Stimulated activated CD4-positive, alpha-beta T cell treated with anti-CD3 and anti-CD28 coated beads, Interleukin-15, amount 100 ng/mL, for 48 hours (primary cell): ENCODE data around the gene GPR55.
A peak's percentile ranks its signal among the peaks of the same experiment; 100 is the strongest.

Experiments
- DNase-seq, 2 donors: peaks; one replicate each; pipeline ENCODE4 v3.0.0-alpha.2; 2020; ENCODE audit warnings: low read depth in 2 of 2

GPR55 gene

GRCh38 chr2:230919240-230919639 lies 5.8 kb downstream of the GPR55 start:
- DNase-seq = no peak

- DNase-seq = no peak
These were observed 8.8 kb downstream of the GPR55 start for GRCh38 chr2:230916218-230916617.

GRCh38 chr2:230915319-230915718 lies 9.7 kb downstream of the GPR55 start:
- DNase-seq = no peak

GRCh38 chr2:230914886-230915285 lies 10.2 kb downstream of the GPR55 start:
- DNase-seq = no peak

GRCh38 chr2:230913406-230914143 lies 11.5 kb downstream of the GPR55 start:
- no peak for DNase-seq

DNA sequence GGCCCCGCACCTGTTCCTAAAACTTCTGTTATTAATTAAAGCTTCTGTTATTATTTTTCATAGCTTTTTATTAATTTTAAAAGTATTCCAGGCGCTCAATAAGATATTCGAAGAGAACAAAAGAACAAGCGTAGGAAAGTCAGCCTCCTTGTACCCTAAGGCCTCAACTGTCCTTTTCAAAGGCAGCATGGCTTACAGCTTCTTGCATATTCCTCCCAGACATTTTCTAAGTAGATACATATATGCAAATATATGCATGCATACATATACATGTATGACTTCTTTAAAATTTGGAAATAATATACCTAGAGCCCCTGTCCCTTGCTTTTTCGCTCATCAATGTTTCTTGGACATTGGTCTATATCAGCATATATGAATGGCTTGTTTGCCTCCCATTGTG lies 12.3 kb downstream of the GPR55 start:
- DNase-seq = no peak

GRCh38 chr2:230912046-230912445 lies 13.0 kb downstream of the GPR55 start:
- DNase-seq = no peak

- no peak for DNase-seq
These were observed 14.4 kb downstream of the GPR55 start for GRCh38 chr2:230910546-230911177.

DNA sequence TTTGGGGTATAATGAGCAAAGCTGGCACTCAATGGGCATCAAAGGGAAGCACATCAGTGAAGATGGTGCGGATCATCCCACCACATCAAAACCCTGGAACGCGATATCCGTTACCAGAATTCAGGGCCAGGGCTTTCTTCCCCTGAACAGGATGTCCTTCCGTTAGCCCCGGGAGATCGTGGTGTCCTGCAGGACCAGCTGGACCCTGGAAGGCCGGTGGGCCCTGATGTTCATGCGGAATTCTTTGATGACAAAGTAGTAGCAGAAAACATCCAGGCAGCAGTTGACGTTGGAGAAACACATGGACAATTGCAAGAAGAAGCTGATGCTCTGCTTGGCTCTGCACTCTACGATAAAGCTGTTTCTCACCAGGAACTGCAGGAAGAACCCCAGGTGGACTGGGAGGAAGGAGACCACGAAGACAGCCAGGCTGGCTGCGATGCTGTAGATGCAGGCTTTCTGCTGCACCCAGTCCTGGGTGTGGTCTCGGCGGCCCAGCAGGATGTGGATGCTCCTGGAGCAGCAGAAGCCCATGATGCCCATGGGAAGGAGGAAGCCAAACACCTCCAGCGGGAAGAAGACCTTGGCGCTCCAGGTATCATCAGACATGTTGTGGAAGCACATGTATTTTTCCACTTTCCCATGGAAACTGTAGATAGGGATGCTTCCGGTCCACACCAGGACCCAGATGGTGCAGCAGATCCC lies 15.0 kb downstream of the GPR55 start:
- DNase-seq = no peak

DNA sequence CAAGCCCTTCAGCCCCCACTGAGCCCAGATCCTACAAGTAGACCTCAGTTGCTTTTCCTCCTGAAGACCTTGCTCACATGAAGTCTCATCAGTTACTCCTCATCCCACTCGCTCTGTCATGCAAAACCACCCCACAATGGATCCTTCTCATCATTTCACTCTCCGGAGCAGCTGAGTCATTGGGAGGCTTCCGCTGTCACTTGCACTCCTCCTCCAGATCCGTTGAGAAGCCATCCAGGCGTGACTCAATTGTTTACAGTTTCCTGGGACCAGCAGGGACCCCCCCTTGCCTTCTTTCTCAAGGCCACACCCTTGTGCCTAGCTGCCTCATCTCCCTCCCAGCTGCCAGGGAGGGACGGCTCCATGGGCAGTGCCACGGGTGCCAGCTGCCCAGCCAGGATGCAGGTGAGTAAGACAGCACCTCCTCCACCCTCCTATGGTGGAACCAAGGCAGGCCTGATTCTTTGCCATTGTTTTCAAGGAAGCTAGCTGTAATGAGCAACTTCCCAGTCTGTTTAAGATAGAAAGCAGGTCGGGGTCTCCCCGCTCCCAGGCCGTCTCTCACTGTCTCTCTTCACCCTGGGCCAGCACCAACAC lies 16.3 kb downstream of the GPR55 start:
- peak; percentile 63 to 75 for DNase-seq

DNA sequence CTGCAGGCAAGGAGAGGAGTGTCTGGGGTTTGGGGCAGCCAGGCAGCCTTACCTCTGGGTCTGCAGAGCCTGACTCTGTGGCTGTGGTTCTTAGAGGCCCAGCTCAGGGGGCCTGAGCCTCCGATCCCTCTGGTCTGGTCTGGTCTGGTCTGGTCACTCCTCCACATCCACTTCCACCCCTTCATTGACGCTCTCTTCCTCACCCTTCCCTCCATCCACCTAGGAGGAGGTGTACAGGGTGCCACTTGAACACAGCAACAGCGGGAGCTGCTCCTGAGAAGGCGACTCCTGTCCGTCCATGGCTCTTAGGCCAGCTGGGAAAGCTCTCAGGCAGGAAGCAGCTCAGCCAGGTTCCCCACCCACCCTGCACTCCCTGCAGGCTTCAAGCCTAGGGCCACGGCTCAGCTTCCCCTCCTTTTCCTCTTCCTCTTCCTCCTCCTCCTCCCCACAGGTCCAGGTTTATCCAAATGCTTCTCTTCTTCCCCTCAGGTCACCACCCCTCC lies 16.9 kb downstream of the GPR55 start:
- DNase-seq = no peak

- DNase-seq = no peak
These were observed 17.5 kb downstream of the GPR55 start for GRCh38 chr2:230907361-230908091.

DNA sequence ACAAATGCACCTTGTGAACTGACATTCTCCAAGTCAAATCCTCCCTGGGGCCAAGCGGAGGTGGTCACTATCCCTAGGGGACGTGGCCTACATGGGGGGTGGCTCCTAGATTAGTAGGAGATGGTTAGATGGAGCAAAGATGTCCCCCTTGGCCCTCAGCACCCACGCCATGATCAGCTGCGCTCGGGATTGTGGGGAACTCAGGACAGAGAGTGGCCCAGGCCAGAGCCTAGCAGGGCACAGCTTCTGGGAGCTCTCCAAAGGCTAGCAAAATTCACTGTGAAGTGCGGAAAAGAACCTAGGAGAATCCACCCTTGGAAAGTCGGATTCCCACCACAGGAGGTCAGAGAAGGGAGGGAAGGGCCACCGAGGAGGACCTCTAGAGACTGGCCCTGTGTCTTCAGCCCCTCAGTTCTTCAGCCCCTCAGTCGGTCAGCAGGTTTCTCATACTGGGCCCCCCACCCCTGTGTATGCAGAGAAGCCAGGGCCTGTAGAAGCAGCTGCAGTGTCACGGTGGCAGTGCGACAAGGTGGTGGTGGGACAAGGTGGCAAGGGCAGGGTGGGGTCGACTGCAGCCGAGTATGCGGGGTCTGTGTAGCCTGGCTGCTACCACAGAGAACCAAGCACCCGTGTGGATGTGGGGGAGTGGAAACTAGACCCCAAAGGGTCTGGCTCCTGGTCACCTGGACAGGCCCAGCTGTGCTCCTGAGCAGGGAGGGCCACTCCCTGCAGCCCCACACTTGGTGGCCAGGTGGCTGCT lies 18.4 kb downstream of the GPR55 start:
- no peak for DNase-seq

- peak; percentile 85 to 90 for DNase-seq
These were observed 19.3 kb downstream of the GPR55 start for GRCh38 chr2:230905448-230906421.

DNA sequence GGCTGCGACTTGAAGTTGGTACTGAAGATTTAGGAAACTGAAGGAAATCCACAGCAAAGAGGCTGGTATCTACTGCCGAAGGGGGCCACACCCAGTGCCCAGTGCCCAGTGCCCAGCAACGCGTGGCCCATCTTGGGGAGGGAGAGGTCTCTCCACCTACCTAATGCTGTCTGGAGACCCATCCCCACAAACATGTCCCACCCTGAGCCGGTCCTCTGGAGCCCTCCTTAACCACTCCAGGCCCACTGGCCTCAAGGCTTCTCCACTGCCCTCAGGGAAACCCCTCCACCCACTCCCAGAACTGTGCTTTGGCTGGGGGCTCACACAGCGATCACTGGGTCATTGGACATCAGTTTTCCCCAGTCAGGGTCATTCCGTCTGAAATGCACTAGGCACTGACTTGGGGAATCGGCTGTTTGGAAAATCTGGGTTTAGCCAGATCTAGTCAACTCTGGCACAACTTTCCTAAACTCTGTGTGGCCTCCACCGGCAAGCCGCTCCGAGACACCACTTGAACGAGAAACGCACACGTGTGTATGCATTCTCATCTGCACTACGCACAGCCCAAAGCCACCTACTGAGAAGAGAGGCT lies 20.1 kb downstream of the GPR55 start:
- no peak for DNase-seq

DNA sequence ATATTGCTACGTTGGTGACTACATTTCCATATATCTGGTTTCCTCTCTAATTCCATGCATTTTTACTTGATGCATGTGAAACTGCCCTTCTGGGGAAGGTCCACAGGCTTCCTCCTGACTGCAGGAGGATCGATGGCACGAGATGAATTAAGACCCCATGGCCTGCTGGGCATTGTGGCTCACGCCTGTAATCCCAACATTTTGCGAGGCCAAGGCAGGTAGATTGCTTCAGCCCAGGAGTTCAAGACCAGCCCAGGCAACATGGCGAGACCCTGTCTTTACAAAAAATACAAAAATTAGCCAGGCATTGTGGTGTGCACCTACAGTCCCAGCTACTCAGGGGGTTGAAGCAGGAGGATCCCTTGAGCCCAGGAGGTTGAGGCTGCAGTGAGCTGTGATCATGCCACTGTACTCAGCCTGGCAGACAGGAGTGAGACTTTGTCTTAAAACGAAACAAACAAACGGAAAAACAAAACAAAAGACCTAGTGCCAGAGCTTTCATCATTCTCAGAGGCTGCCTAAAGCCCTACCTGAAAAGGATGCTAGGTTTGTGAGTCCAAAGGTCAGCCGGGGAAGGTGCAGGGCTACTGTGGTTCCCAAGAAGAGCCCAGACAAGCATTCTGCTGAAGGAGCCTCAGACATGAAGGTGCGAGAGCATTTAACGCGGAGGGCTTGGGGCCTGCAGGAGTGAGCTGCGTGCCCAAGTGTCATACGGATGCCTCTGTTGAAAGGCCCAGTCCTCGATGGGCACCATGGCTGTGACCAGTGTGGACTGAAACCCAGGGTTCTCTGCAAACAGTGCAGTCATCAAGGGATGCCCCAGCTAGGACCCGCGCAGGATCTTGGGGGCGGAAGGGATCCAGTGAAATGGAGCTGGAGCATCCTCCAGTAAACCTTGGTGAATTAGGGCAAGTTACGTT lies 21.6 kb downstream of the GPR55 start:
- DNase-seq = no peak

DNA sequence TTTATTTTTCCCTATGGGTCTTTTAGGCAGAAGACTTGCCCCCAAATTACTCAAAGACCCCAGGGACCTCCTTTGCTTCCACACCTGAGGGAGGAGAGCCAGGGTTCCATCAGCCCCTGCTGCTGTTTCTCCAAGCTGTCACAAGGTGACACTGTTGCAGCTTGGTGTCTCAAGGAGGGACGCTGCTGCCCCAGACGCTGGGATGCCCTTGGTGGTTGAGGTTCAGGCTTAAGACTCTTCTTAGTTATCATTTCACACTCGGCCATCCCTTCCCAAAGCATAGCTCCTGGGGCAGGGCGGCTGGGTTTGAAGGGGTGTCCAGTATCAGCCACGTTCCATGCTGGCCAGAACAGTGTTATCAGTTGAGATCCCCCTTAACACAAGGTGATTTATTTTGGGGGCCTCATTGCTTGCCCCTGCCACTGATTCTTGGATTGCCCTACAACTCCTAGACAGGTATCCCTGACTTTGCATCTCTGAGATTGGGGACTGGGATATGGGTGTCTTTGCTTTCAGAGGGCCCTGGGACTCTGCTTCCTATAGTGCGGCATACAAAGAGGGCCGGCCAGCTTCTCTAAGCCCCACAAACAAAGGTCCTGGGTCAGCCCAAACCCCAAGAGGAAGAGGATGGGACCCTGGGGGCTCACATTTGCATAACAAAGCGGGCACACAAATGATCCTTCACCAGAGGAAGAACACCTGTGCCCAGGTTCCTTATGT lies 22.7 kb downstream of the GPR55 start:
- DNase-seq = peak; percentile 52 to 59

DNA sequence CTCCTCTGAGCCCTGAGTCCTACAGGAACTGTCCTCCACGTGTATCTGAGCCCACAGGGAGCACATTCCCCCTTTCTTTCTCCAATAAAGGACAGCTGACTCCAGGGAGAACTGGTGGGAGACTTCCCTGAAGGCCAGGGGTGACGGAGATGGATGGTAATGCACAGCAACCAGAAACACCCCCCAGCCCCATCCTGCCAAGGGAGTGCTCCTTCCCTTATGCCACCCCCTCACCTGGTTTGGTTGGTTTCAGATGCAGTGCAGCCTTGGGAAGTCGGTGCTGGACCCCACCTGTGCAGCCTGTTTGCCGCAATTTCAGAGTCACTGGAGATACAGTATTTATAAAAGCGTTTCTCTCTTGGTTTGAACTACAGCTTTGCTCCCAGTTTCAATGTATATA lies 24.0 kb downstream of the GPR55 start:
- DNase-seq = no peak
